Ishikawa (cell line): ENCODE results near the gene COX6B2.

Experiments used
- CEBPB ChIP-seq: IDR thresholded peaks from 2 replicates; pipeline ENCODE4 v1.6.1; 2012
- EP300 ChIP-seq: IDR thresholded peaks from 2 replicates; pipeline ENCODE4 v1.6.1; 2012; ENCODE audit warnings: borderline replicate concordance
- FOXM1 ChIP-seq: IDR thresholded peaks from 2 replicates; pipeline ENCODE4 v1.6.1; 2012; ENCODE audit warnings: low read depth, borderline replicate concordance
- NFIC ChIP-seq: IDR thresholded peaks from 2 replicates; pipeline ENCODE4 v1.6.1; 2012
- RAD21 ChIP-seq: IDR thresholded peaks from 2 replicates; pipeline ENCODE4 v1.6.1; 2012; ENCODE audit warnings: low read depth
- TAF1 ChIP-seq: IDR thresholded peaks from 2 replicates; pipeline ENCODE4 v1.6.1; 2012; ENCODE audit warnings: low read depth, mild to moderate bottlenecking
- TCF12 ChIP-seq: IDR thresholded peaks from 2 replicates; pipeline ENCODE4 v1.6.1; 2012; ENCODE audit warnings: low read depth
- TEAD4 ChIP-seq: IDR thresholded peaks from 2 replicates; pipeline ENCODE4 v1.6.1; 2012
- YY1 ChIP-seq: IDR thresholded peaks from 2 replicates; pipeline ENCODE4 v1.6.1; 2012; ENCODE audit warnings: low read depth
- ZBTB7A ChIP-seq: IDR thresholded peaks from 2 replicates; pipeline ENCODE4 v1.6.1; 2012; ENCODE audit warnings: low read depth
- TF ChIP-seq, protein P1 (sequence below): IDR thresholded peaks from 2 replicates; pipeline ENCODE4 v1.6.1; 2012
- TF ChIP-seq, protein P2 (sequence below): IDR thresholded peaks from 2 replicates; pipeline ENCODE4 v1.6.1; 2012

DNA sequence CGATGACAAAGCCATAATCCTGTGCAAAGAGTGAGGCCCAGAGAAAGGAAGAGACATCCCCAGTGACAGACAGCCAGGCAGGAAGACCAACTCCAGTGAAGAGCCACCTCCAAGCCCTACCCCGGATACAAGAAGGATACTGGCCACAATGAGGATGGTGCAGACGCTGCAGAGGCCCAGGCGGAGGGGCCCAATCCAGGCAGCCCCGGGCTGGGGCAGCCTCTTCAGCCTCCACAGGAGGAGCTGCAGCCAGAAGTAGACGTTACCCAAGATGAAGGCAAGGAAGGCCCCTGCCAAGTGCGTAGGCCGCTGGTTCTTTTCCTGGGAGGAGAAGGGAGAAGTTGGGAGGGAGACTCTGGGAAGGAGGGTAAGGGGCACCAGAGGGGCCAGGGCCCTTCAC is 37.9 kb downstream of the COX6B2 start:
- no peak for TF ChIP-seq TEAD4
- TF ChIP-seq YY1, result no peak
- no peak for TF ChIP-seq TAF1
- TF ChIP-seq FOXM1, result no peak
- no peak for TF ChIP-seq RAD21
- no peak for TF ChIP-seq TCF12
- TF ChIP-seq, protein P1, sequence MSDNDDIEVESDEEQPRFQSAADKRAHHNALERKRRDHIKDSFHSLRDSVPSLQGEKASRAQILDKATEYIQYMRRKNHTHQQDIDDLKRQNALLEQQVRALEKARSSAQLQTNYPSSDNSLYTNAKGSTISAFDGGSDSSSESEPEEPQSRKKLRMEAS, result no peak
- TF ChIP-seq EP300, result no peak
- TF ChIP-seq ZBTB7A, result no peak
- no peak for TF ChIP-seq NFIC
- TF ChIP-seq, protein P2, sequence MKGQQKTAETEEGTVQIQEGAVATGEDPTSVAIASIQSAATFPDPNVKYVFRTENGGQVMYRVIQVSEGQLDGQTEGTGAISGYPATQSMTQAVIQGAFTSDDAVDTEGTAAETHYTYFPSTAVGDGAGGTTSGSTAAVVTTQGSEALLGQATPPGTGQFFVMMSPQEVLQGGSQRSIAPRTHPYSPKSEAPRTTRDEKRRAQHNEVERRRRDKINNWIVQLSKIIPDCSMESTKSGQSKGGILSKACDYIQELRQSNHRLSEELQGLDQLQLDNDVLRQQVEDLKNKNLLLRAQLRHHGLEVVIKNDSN, result no peak
- no peak for TF ChIP-seq CEBPB
